NCI-H1436 (cell line): ENCODE data around the gene SYN1.

ENCODE experiments used
- DNase-seq: peaks from one replicate; lab custom pipeline; 2025; lab: John Stamatoyannopoulos, UW

SYN1 gene

DNA sequence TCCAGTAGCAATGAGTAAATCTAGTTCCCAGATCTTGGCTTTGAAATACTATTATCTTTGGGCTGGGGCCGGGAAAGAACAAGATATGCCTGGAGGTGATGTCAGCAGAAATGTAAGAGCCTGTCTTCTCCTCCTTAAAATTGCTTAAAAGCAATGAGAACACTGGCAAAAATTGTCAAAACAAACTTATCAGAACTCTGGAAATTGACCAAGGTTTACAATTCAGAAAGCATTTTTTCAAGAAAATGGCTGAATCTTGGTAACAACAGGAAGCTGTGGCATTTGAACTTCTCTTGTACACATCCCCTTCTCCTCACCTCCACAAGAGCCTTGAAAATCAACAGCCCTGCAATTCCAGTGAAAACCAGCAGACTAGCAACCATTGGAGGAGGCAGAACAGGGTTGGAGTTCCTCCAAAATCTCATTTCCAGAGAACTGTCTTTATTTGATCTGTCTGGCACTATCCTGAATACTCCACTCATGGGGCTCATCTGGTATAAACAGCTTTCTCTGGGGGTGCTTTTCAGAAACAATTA is 23.9 kb downstream of the SYN1 start:
- no peak for DNase-seq

DNA sequence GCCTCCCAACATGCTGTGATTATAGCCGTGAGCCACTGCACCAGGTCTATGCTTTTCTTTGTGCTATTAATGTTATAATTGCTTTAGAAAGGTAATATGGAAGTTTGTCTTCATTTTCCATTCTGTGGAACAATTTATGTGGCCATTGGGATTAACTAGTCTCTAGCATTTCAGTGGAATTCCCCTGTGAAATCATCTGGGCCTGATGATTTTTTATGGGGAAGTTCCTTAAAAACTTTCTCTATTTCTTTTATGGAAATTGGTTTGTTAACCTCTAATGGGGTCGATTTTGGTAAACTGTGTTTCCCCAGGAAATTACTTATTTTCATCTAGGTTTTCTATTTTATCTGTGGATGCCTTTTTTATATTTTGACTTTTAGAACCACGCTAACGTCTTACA is 26.1 kb downstream of the SYN1 start:
- DNase-seq, result no peak

GRCh38 chrX:47590984-47591383 is 28.7 kb downstream of the SYN1 start:
- no peak for DNase-seq

- DNase-seq, result no peak
These were observed 31.5 kb downstream of the SYN1 start for GRCh38 chrX:47587906-47588735.

GRCh38 chrX:47587091-47587891 is 32.4 kb downstream of the SYN1 start:
- DNase-seq, result no peak

GRCh38 chrX:47586043-47586787 is 33.4 kb downstream of the SYN1 start:
- no peak for DNase-seq

- no peak for DNase-seq
These were observed 34.4 kb downstream of the SYN1 start for GRCh38 chrX:47585273-47585672.

GRCh38 chrX:47584714-47585113 is 34.9 kb downstream of the SYN1 start:
- DNase-seq, result no peak

DNA sequence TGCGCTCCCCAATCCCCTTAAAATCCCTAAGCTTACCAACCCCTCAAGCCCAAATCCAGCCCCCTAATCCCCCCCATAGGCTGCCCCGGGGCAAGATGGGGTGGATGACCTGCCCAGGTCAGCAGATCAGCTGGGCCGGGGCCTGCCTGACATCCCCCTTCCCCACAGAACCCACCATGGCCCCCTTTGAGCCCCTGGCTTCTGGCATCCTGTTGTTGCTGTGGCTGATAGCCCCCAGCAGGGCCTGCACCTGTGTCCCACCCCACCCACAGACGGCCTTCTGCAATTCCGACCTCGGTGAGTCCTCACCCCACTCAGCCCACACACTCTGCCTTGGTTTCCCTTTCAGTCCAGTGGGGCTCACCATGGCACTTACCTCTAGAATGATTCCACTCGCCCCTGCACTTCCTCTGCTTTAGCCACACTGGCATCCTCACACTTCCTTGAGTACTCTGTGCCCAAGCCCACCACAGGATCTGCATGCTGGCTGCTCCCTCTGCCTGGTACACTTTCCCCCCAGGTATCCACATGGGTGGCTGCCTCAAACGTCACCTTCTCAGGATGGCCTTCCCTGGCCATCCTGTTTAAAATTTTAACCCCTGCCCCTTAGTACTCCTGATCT is 36.3 kb downstream of the SYN1 start:
- DNase-seq, result no peak

- DNase-seq, result no peak
These were observed 37.7 kb downstream of the SYN1 start, which contains the start of gene TIMP1 for GRCh38 chrX:47581731-47582647. Gene TIMP1 (plus strand): TSS chrX:47582436. CDS start chrX:47583416, 980 bp downstream.

- no peak for DNase-seq
These were observed 40.1 kb downstream of the SYN1 start for GRCh38 chrX:47579537-47579936.

- DNase-seq, result no peak
These were observed 41.0 kb downstream of the SYN1 start for GRCh38 chrX:47578692-47579091.

- no peak for DNase-seq
These were observed 41.8 kb downstream of the SYN1 start for GRCh38 chrX:47577901-47578300.

DNA sequence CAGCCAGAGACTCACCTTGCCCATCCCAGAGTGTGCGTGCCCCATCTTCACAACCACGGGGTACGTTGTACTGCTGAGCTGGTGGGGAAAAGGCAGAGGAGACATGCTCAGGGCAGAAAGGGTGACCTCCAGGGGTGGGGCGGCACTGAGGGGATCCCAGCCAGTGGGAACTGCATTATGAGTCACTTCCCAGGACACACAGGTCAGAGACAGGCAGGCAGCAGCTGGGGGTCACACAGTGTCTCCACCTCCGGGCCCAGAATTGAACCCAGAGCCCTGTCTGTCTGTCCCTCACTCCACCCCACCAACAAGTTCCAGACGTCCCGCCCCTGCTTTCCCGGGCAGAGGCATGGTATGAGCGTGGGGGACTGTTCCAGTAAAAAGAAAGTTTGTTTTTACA is 42.2 kb downstream of the SYN1 start:
- no peak for DNase-seq

DNA sequence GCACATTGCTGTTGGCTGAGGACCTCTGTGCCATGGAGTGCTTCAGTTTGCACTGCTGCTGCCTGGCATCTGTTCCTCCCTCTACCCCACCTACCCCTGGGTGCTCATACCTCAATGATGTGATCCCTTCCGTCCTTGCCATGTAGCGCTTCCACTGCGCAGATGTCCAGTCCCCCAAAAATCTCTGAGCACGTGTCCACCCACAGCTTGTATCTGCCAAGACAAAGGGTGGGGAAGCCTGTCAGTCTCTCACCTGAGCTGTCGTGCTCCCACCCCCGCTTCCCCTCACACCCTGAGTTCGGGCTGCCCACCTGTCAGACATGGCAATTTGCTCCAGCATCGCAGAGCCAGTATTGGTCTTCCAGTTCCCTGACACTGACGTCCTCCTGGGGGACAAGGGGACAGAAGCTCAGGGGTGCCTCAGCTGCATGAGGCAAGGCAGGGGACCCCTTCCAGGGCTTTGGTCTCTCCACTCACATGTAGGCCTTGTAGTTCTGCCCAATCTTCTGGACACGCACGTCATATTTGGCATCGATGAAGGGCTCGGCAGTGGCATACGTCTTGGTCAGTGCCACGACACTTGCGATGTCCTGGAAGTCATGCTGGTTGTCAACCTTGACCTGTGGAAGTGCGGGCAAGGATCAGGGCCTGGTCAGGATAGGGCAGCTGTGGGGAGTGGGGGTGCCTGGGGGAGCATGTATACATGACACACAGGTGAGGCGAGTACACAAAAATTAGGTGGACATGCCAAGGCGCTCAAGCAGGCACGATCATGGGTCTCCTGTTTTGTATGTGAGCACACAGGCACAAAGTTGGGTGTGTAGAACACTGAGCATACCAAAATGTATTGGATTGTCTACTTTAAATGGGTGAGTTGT is 43.4 kb downstream of the SYN1 start:
- DNase-seq, result no peak

- no peak for DNase-seq
These were observed 44.9 kb downstream of the SYN1 start for GRCh38 chrX:47574547-47575301.

DNA sequence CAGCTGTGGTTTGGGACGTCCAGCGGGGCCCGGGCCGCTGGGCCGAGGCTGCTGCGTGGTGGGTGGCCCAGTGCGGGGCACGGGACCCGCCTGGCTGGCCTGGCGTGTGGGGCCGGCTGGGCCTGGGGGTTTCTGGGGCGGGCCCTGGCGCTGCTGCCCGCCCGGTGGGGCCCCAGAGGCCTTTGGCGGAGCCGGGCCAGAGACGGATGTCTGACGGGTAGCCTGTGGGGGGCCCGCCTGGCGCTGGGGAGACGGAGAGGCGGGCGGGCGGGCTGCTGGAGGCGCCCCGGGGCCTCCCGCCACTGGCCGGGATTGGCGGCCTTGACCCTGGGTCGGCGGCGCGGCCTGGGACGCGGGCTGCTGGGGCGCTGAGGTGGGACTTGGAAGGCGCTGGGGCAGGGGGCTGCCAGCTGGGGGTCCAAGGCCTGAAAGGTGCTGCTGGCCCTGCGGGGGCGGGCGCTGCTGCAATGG is 45.5 kb downstream of the SYN1 start:
- DNase-seq, result no peak

DNA sequence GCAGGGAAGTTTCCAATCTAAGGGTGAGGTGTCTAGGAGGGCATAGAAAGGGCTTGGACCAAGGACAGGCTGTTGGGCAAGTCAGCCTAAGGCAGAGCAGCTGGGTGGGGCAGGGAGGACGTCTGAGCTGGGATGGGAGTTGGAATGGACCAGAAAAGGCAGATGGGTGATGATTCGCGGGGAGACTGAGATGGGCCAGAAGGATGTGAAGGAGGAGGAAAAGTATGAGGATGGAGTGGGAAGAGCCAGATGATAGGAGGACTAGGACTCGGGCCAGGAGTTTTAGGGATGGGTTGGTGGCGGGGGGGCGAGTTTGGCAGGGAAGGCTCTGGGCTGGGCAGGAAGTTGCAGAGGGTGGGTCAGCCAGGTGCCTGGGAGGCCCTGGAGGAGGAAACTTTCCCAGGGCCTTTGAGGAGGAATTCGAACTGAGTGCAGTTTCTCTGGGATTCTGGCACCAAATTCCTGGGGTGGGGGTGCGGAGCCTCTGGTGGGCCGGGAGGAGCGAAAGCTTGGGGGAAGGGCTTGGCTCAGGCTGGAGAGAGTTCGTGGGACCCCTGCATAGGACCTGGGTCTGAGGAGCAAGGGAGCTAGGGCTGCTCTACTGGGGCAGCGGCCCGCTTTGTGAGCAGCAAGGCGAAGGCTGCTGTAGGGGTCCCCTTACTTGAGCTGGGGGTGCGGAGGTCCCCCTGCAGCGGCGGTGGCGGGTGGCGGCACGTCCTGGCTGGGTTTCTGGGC is 46.1 kb downstream of the SYN1 start:
- no peak for DNase-seq
